ENCODE measurements around the gene CSNK1G3. TPM values are rescaled to one million over a fixed set of nuclear protein-coding genes. Genes with fewer than 3 reads are reported as not detected.

Gene CSNK1G3
- total RNA-seq, 2 experiments from 2014 or later, result 87.2 to 92.3 TPM

- Mint-ChIP-seq H3K4me1 (ENCODE audit: low read depth) (peaks cover 80% of the 10 kb centered on the region), H3K27ac (no peak overlapping the region), H3K36me3 (ENCODE audit: low read depth) (no peaks in the 10 kb centered on the region), H3K4me3 (no peak overlapping the region), H3K27me3 (no peaks in the 10 kb centered on the region), H3K9me3 (no peaks in the 10 kb centered on the region)
- ATAC-seq (ENCODE audit: poor library complexity) (no peak), DNase-seq (no peak)
- no peak overlapping the region for H3K4me3 ChIP-seq (ENCODE audit: low read length)
- H3K9me3 ChIP-seq (ENCODE audit: control insufficient read depth in 1 of 2, insufficient read depth in 1 of 2, low read length in 2 of 2), result no peaks in the 10 kb centered on the region
- POLR2A ChIA-PET, result interaction anchor here (2.3 kb wide), 1 partner anchor 116 kb away, joined by 8 read pairs; the partner anchor contains the start of gene CEP120
- H3K27ac ChIP-seq (ENCODE audit: low read depth in 1 of 2, low read length in 2 of 2), result no peak overlapping the region
- TF ChIP-seq, protein P1, sequence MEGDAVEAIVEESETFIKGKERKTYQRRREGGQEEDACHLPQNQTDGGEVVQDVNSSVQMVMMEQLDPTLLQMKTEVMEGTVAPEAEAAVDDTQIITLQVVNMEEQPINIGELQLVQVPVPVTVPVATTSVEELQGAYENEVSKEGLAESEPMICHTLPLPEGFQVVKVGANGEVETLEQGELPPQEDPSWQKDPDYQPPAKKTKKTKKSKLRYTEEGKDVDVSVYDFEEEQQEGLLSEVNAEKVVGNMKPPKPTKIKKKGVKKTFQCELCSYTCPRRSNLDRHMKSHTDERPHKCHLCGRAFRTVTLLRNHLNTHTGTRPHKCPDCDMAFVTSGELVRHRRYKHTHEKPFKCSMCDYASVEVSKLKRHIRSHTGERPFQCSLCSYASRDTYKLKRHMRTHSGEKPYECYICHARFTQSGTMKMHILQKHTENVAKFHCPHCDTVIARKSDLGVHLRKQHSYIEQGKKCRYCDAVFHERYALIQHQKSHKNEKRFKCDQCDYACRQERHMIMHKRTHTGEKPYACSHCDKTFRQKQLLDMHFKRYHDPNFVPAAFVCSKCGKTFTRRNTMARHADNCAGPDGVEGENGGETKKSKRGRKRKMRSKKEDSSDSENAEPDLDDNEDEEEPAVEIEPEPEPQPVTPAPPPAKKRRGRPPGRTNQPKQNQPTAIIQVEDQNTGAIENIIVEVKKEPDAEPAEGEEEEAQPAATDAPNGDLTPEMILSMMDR (IDR thresholded peaks at IDR 0.05), result no peak
- intact Hi-C loops (cut with DNase I, micrococcal nuclease), result no loop called here
- no peaks in the 10 kb centered on the region for H3K36me3 ChIP-seq (ENCODE audit: insufficient read depth, low read length)
- H3K4me1 ChIP-seq (ENCODE audit: insufficient read depth, low read length), result peaks cover 6% of the 10 kb centered on the region
- no peaks in the 10 kb centered on the region for H3K27me3 ChIP-seq (ENCODE audit: control insufficient read depth in 1 of 2, insufficient read depth in 2 of 2, low read length in 2 of 2)
- CTCF ChIA-PET, result interaction anchor here (1.4 kb wide), 1 partner anchor 116 kb away, joined by 3 read pairs; the partner anchor contains the start of gene CEP120
Measured at GRCh38 chr5:123538670-123539459, 26.9 kb downstream of the CSNK1G3 start.

- POLR2A ChIA-PET, result interaction anchor here (2.3 kb wide), 1 partner anchor 118 kb away, joined by 8 read pairs; the partner anchor contains the start of gene CEP120
- no peak for ATAC-seq (ENCODE audit: poor library complexity)
- Mint-ChIP-seq H3K4me1 (ENCODE audit: low read depth) (peaks cover 76% of the 10 kb centered on the region), H3K36me3 (ENCODE audit: low read depth) (no peaks in the 10 kb centered on the region), H3K27me3 (no peaks in the 10 kb centered on the region), H3K27ac (no peak overlapping the region), H3K4me3 (no peak overlapping the region), H3K9me3 (no peaks in the 10 kb centered on the region)
- intact Hi-C loops (cut with DNase I, micrococcal nuclease), result no loop called here
- Histone ChIP-seq H3K27ac (ENCODE audit: low read depth in 1 of 2, low read length in 2 of 2) (no peak overlapping the region), H3K36me3 (ENCODE audit: insufficient read depth, low read length) (no peaks in the 10 kb centered on the region), H3K4me3 (ENCODE audit: low read length) (no peak overlapping the region), H3K9me3 (ENCODE audit: control insufficient read depth in 1 of 2, insufficient read depth in 1 of 2, low read length in 2 of 2) (no peaks in the 10 kb centered on the region), H3K4me1 (ENCODE audit: insufficient read depth, low read length) (peaks cover 6% of the 10 kb centered on the region), H3K27me3 (ENCODE audit: control insufficient read depth in 1 of 2, insufficient read depth in 2 of 2, low read length in 2 of 2) (no peaks in the 10 kb centered on the region)
- DNase-seq, result no peak
- CTCF ChIA-PET, result no interaction called here
- TF ChIP-seq, protein P1 (IDR thresholded peaks at IDR 0.05), result no peak
Measured at GRCh38 chr5:123540534-123540933, 28.6 kb downstream of the CSNK1G3 start.

GRCh38 chr5:123543438-123543837 lies 31.5 kb downstream of the CSNK1G3 start:
- Histone ChIP-seq H3K27me3 (ENCODE audit: control insufficient read depth in 1 of 2, insufficient read depth in 2 of 2, low read length in 2 of 2) (no peaks in the 10 kb centered on the region), H3K9me3 (ENCODE audit: control insufficient read depth in 1 of 2, insufficient read depth in 1 of 2, low read length in 2 of 2) (no peaks in the 10 kb centered on the region), H3K4me1 (ENCODE audit: insufficient read depth, low read length) (peaks cover 6% of the 10 kb centered on the region), H3K4me3 (ENCODE audit: low read length) (no peak overlapping the region), H3K36me3 (ENCODE audit: insufficient read depth, low read length) (peaks cover 2% of the 10 kb centered on the region), H3K27ac (ENCODE audit: low read depth in 1 of 2, low read length in 2 of 2) (no peak overlapping the region)
- POLR2A ChIA-PET, result interaction anchor here (0.7 to 3.2 kb wide), 3 partner anchors 15 to 120 kb away, joined by 3 to 20 read pairs (median 4); partner anchors contain the start of genes CEP120 and CSNK1G3
- H3K27me3 Mint-ChIP-seq, result no peaks in the 10 kb centered on the region
- CTCF ChIA-PET, result interaction anchor here (1.3 to 1.4 kb wide), 2 partner anchors 26 to 120 kb away, joined by 3 to 6 read pairs; partner anchors contain the start of gene CEP120
- TF ChIP-seq, protein P1 (IDR thresholded peaks at IDR 0.05), result no peak
- no peak for DNase-seq
- H3K4me3 Mint-ChIP-seq, result no peak overlapping the region
- H3K9me3 Mint-ChIP-seq, result no peaks in the 10 kb centered on the region
- no peak overlapping the region for H3K27ac Mint-ChIP-seq
- peaks cover 69% of the 10 kb centered on the region for H3K4me1 Mint-ChIP-seq (ENCODE audit: low read depth)
- intact Hi-C loops (cut with DNase I, micrococcal nuclease), result no loop called here
- no peak for ATAC-seq (ENCODE audit: poor library complexity)
- peaks cover 8% of the 10 kb centered on the region for H3K36me3 Mint-ChIP-seq (ENCODE audit: low read depth)

Measured in CD4-positive, alpha-beta T cell (primary cell).